ENCODE data around the gene RARB. TPM values are rescaled to one million over a fixed set of nuclear protein-coding genes. Genes with fewer than 3 reads are reported as not detected.

RARB gene
- polyA plus RNA-seq, 1 donor (not counting 4 experiments of a cell fraction or from before 2014, with no cell fraction given): 0.03 TPM

- Histone ChIP-seq H3K4me2 (ENCODE audit: control insufficient read depth, extremely low read depth, insufficient read depth, low read depth, low read length) (no peak overlapping the region), H3K9ac (ENCODE audit: control insufficient read depth, extremely low read depth, insufficient read depth, low read length) (no peak overlapping the region), H3K79me2 (ENCODE audit: control insufficient read depth, insufficient read depth, low read length) (no peaks in the 10 kb centered on the region), H3K27me3 (ENCODE audit: control insufficient read depth, extremely low read depth, insufficient read depth, low read length) (no peaks in the 10 kb centered on the region), H3K4me3 (ENCODE audit: control insufficient read depth in 2 of 3, extremely low read depth in 1 of 3, insufficient read depth in 2 of 3, low read depth in 1 of 3, low read length in 3 of 3) (no peak overlapping the region), H2AFZ (ENCODE audit: control insufficient read depth, low read length) (no peak overlapping the region), H3K4me1 (ENCODE audit: control insufficient read depth, extremely low read depth, insufficient read depth, low read length) (no peaks in the 10 kb centered on the region), H4K20me1 (ENCODE audit: control insufficient read depth, extremely low read depth, insufficient read depth, low read length) (no peaks in the 10 kb centered on the region), H3K27ac (ENCODE audit: control insufficient read depth, insufficient read depth, low read length) (no peak overlapping the region), H3K36me3 (ENCODE audit: control insufficient read depth in 2 of 2, extremely low read depth in 1 of 2, insufficient read depth in 2 of 2, low read length in 2 of 2) (no peaks in the 10 kb centered on the region), H3K9me1 (ENCODE audit: control insufficient read depth, extremely low read depth, insufficient read depth, low read length) (no peaks in the 10 kb centered on the region), H3K9me3 (ENCODE audit: control insufficient read depth, low read depth, low read length) (no peaks in the 10 kb centered on the region)
- no peak for FAIRE-seq
- DNase-seq (ENCODE audit: low read depth, low spot score): no peak
- no peak for TF ChIP-seq EZH2 (IDR thresholded peaks at IDR 0.05; ENCODE audit: low read length)
- TF ChIP-seq, protein P1, sequence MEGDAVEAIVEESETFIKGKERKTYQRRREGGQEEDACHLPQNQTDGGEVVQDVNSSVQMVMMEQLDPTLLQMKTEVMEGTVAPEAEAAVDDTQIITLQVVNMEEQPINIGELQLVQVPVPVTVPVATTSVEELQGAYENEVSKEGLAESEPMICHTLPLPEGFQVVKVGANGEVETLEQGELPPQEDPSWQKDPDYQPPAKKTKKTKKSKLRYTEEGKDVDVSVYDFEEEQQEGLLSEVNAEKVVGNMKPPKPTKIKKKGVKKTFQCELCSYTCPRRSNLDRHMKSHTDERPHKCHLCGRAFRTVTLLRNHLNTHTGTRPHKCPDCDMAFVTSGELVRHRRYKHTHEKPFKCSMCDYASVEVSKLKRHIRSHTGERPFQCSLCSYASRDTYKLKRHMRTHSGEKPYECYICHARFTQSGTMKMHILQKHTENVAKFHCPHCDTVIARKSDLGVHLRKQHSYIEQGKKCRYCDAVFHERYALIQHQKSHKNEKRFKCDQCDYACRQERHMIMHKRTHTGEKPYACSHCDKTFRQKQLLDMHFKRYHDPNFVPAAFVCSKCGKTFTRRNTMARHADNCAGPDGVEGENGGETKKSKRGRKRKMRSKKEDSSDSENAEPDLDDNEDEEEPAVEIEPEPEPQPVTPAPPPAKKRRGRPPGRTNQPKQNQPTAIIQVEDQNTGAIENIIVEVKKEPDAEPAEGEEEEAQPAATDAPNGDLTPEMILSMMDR (optimal IDR thresholded peaks at IDR 0.05 in 1 of 3, IDR thresholded peaks at IDR 0.05 in 1 of 3, conservative IDR thresholded peaks at IDR 0.05 in 1 of 3; ENCODE audit: extremely low read depth in 1 of 3, insufficient read depth in 2 of 3, low read length in 3 of 3): no peak
- dilution Hi-C loops (cut with MboI; ENCODE audit: extremely low pct_ligation_motif_present, low sequenced_read_pairs): no loop called here
These were observed 40.8 kb downstream of the RARB start for GRCh38 chr3:25468866-25469319.

DNA sequence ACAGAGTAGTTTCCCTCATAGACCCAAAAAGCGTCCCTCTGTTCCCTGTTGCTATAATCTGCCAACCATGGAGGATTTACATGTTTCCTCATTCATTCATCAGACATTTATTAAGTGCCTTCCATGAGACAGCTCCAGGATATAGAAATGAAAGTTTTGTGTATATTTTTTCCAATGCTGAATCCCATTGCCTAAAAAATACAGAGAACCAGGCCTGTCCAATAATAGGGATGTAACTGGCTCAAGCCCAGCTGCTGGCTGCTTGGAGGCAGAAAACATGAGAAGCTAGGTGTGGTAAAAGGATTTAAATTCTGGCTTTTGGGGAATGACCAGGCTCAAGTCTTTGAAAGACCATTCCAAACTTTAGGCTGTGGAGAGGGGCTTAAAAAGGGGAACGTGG is 41.5 kb downstream of the RARB start:
- Histone ChIP-seq H3K4me1 (ENCODE audit: control insufficient read depth, extremely low read depth, insufficient read depth, low read length) (no peaks in the 10 kb centered on the region), H3K9me1 (ENCODE audit: control insufficient read depth, extremely low read depth, insufficient read depth, low read length) (no peaks in the 10 kb centered on the region), H3K27me3 (ENCODE audit: control insufficient read depth, extremely low read depth, insufficient read depth, low read length) (no peaks in the 10 kb centered on the region), H3K36me3 (ENCODE audit: control insufficient read depth in 2 of 2, extremely low read depth in 1 of 2, insufficient read depth in 2 of 2, low read length in 2 of 2) (no peaks in the 10 kb centered on the region), H3K27ac (ENCODE audit: control insufficient read depth, insufficient read depth, low read length) (no peak overlapping the region), H3K9ac (ENCODE audit: control insufficient read depth, extremely low read depth, insufficient read depth, low read length) (no peak overlapping the region), H2AFZ (ENCODE audit: control insufficient read depth, low read length) (no peak overlapping the region), H3K9me3 (ENCODE audit: control insufficient read depth, low read depth, low read length) (no peaks in the 10 kb centered on the region), H3K4me3 (ENCODE audit: control insufficient read depth in 2 of 3, extremely low read depth in 1 of 3, insufficient read depth in 2 of 3, low read depth in 1 of 3, low read length in 3 of 3) (no peak overlapping the region), H4K20me1 (ENCODE audit: control insufficient read depth, extremely low read depth, insufficient read depth, low read length) (no peaks in the 10 kb centered on the region), H3K79me2 (ENCODE audit: control insufficient read depth, insufficient read depth, low read length) (no peaks in the 10 kb centered on the region), H3K4me2 (ENCODE audit: control insufficient read depth, extremely low read depth, insufficient read depth, low read depth, low read length) (no peak overlapping the region)
- FAIRE-seq (no peak), DNase-seq (ENCODE audit: low read depth, low spot score) (no peak)
- no peak for TF ChIP-seq EZH2 (IDR thresholded peaks at IDR 0.05; ENCODE audit: low read length)
- TF ChIP-seq, protein P1 (optimal IDR thresholded peaks at IDR 0.05 in 1 of 3, IDR thresholded peaks at IDR 0.05 in 1 of 3, conservative IDR thresholded peaks at IDR 0.05 in 1 of 3; ENCODE audit: extremely low read depth in 1 of 3, insufficient read depth in 2 of 3, low read length in 3 of 3): no peak
- dilution Hi-C loops (cut with MboI; ENCODE audit: extremely low pct_ligation_motif_present, low sequenced_read_pairs): no loop called here
